ENCODE data around the gene CRHR2. TPM values are rescaled to one million over a fixed set of nuclear protein-coding genes. Genes with fewer than 3 reads are reported as not detected.
A peak's percentile ranks its signal among the peaks of the same experiment; 100 is the strongest.

Gene CRHR2
- total and polyA plus RNA-seq, 5 experiments from 2014 or later = 0.06 TPM; not detected in 4

DNA sequence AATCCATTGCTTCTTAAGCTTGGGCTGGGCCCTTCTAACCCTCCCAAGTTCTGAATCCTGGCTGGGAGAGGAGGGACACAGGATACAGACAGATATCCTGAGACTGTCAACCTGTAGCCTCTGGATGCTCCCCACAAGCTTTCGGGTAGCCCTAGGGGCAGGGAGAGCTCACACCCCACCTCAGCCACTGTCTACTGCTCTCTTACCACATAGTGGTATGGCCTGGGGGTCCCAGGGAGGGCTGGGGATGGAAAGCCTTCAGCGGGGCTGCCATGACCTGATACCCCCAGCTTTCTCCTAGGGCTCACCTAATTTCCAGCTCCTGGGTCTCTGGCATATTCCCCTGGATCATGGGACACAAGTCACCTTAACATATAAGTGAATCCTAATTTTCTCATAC is 25.1 kb downstream of the CRHR2 start:
- H3K9me3 Mint-ChIP-seq = no peaks in the 10 kb centered on the region
- no peak for ATAC-seq
- H3K4me1 Mint-ChIP-seq = no peaks in the 10 kb centered on the region
- H3K36me3 Mint-ChIP-seq = peaks cover 0 to 5% (median 0%) of the 10 kb centered on the region in 3 donors
- H3K27ac Mint-ChIP-seq = no peak overlapping the region
- no peak for DNase-seq
- no peak overlapping the region for H3K4me3 Mint-ChIP-seq
- H3K27me3 Mint-ChIP-seq = peaks cover 0 to 2% (median 0%) of the 10 kb centered on the region in 5 donors
- POLR2A ChIA-PET = no interaction called here

DNA sequence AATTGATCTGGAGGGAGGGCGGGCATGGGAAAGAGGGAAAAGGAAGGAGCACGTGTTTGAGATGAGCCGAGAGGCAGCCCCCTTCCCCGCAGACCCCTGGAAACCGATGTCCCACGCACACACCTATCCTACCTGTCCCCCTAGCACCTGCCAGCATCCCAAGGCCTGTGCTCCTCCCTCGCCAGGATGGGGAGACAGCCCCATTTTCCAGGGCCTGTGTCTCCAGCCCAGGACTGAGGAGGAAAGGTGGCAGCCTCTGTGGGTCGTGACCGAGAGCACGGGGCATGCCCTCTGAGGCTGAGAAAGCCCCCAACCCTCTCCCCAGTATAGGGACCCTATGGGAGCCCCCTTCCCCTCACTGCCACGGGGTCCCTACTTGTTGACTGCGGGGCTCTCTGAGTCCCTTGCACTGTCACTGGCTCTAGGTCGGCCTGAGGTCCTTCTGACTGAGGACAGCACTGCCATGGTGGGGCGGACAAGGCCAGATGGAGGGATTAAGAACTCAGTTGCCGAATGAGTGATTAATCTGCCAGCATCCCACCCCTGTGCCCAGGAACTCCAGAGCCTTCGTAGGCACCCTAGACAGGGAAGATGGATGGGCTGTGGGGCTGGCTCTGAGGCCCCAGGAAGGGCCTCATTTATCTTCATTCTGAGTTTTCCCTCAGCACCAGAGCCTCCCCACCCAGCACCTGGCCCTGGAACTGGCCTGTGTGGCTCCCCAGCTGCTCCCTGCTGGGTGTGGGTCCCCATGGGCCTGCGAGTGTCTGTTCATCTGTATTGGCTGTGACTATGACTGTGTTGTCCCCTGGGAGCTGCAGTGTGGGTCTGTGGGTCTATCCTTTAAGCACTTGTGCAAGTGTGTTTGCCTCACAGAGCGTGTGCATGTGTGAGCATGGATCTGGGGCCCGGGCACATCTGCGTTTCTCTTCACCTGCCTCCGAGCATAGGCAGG is 26.0 kb downstream of the CRHR2 start:
- no peak overlapping the region for H3K4me3 Mint-ChIP-seq
- peaks cover 0 to 5% (median 0%) of the 10 kb centered on the region in 3 donors for H3K36me3 Mint-ChIP-seq
- POLR2A ChIA-PET = no interaction called here
- no peak for ATAC-seq
- H3K9me3 Mint-ChIP-seq = no peaks in the 10 kb centered on the region
- H3K27ac Mint-ChIP-seq = no peak overlapping the region
- no peak for DNase-seq
- H3K4me1 Mint-ChIP-seq = no peaks in the 10 kb centered on the region
- no peaks in the 10 kb centered on the region for H3K27me3 Mint-ChIP-seq

DNA sequence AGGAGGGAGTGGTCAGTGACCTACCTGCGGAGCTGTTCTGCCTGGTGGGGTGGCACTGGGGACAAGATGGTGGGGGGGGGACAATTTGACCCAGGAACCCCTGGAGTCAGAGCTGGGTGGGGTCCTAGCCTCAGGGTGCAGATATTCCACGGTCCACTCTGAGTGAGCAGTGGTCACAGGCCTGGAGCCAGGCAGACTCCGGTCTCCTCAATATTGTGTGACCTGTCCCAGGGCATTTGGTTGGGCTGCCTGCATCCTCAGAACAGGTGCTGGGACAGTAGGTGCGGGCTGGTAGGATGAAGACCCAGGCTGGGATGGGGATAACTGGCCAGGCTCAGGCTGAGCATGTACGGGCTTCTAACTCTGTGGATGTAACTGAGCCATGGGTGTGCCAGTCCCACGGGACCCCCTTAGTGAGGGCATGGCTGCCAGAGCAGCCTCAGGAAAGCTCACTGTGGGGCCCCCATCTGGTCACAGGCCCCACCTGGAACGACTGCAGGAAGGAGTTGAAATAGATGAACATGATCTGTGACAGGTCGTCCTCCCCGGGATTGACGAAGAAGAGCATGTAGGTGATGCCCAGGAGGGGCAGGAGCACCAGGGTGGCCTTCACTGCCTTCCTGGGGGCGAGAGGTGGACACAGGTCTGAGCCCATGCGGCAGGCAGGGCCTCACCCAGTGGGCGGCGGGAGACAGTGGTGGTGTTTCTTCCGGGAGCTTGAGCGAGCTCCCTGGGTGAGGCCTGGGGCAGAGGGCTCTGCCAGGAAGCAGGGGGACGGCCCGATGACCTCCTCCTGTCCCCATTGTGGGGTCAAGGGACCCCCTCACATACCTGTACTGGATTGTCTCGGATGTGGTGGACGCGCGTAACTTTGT is 26.9 kb downstream of the CRHR2 start:
- no peak overlapping the region for H3K4me3 Mint-ChIP-seq
- ATAC-seq (no peak), DNase-seq (no peak)
- H3K9me3 Mint-ChIP-seq = no peaks in the 10 kb centered on the region
- no peaks in the 10 kb centered on the region for H3K27me3 Mint-ChIP-seq
- POLR2A ChIA-PET = no interaction called here
- H3K4me1 Mint-ChIP-seq = no peaks in the 10 kb centered on the region
- H3K36me3 Mint-ChIP-seq = peaks cover 0 to 5% (median 0%) of the 10 kb centered on the region in 3 donors
- H3K27ac Mint-ChIP-seq = peak overlapping the region in 1 of 10 donors; percentile 89

DNA sequence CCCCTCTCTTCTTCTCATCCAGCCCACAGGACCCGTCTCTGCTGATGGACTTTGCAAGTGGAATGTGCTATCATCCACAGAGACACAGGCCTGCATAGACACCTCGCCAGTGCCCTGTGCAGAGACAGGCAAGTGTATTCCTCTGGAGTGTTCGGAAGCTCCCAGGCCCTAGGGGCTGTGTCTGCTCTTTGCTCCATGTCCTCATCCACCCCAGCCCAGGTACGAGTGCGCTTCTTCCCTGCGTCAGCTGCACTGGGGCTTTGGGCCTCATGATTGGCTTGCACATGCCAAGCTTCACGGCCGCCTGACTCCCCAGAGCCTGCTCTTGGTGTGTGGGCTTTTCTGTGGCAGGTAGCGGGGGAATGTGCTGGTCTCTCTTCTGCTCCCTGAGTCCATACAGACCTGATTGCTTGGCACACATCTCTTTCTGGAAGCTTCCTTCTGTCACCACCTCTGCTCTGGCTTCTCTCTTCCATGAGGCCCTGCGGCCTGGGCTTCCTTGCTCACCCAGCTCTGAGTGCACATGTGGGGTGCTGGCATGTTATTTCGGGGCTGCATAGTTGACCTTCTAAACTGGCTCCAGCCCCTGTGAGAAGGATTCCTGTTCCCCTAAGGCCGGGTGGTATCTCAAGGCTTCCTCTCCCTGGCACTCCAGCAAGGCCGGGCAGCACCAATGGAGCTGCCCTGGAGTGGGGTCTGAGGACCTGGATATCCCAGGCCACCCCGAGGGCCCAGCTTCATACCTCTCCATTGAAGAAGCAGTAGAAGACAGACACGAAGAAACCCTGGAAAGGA is 27.8 kb downstream of the CRHR2 start:
- H3K9me3 Mint-ChIP-seq = no peaks in the 10 kb centered on the region
- DNase-seq (no peak), ATAC-seq (no peak)
- H3K27ac Mint-ChIP-seq = peak overlapping the region in 1 of 10 donors; percentile 44
- H3K4me1 Mint-ChIP-seq = no peaks in the 10 kb centered on the region
- POLR2A ChIA-PET = no interaction called here
- peaks cover 0 to 5% (median 0%) of the 10 kb centered on the region in 3 donors for H3K36me3 Mint-ChIP-seq
- H3K4me3 Mint-ChIP-seq = no peak overlapping the region
- no peaks in the 10 kb centered on the region for H3K27me3 Mint-ChIP-seq

DNA sequence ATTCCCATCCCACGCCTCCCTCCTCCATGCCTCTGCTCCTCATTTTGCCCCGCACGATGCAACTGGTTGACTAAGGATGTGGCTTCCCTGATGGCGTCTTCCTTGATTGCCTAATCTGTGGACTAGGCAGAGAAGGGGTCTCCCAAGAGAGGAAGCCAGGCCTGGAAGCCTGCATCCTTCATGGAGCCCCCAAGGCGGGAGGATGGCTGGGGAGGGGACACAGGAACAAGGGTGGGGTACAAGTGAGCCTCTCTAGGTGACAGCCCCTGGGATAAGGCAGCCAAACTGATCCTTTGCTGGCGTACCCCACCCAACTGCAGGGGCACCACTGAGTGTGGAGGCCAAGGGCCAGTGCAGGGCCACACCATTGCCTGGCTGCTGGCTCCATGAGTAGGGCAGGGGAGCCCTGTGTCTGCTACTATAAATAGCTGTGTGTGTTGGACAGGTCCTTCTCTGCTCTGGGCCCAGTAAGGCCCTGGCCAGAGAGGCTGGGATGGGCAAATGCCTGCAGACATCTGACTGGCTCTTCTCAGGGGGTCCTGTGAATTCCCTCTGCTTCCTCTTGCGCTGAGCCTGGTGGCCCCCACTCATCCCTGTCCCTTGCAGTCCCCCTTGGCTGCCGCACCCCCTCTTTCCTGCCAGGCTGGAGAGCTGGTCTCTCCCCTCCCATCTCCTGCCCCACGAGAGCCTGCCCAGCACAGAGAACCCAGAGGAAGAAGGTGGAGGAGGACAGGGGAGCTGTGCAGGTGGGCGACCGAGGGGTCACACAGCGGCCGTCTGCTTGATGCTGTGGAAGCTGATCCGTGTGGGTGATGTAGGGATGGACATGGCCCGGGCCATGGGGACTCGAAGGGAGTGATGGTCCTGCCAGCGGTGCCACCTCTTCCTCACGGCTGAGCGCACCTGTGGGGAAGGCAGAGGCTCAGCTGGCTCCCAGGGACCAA is 29.3 kb downstream of the CRHR2 start:
- Mint-ChIP-seq H3K4me3 (no peak overlapping the region), H3K9me3 (no peaks in the 10 kb centered on the region), H3K4me1 (no peaks in the 10 kb centered on the region), H3K27ac (peak overlapping the region in 1 of 10 donors; percentile 44), H3K36me3 (peaks cover 0 to 5% (median 0%) of the 10 kb centered on the region in 3 donors), H3K27me3 (no peaks in the 10 kb centered on the region)
- POLR2A ChIA-PET = no interaction called here
- no peak for DNase-seq
- ATAC-seq = no peak

DNA sequence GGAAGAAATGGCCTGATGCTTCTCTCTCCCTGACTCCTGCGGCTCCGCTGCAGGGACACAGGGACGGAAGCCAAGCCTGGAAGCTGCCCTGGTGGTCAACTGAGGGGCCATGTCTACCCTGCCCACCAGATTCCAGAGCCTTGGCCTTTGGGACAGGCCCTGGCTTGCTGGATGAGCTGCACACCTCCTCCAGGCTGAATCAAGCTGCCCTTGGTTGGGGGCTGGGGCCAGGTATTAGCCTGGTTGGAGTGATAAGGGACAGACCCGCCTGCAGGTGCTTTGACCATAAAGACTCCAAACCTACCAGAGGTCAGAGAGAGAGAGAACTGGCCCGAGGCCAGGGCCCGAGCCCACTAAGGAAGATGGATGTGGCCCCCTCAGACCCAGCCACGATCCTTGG is 30.1 kb downstream of the CRHR2 start:
- Mint-ChIP-seq H3K36me3 (peaks cover 0 to 8% (median 0%) of the 10 kb centered on the region in 3 donors), H3K27ac (no peak overlapping the region)
- POLR2A ChIA-PET = no interaction called here

DNA sequence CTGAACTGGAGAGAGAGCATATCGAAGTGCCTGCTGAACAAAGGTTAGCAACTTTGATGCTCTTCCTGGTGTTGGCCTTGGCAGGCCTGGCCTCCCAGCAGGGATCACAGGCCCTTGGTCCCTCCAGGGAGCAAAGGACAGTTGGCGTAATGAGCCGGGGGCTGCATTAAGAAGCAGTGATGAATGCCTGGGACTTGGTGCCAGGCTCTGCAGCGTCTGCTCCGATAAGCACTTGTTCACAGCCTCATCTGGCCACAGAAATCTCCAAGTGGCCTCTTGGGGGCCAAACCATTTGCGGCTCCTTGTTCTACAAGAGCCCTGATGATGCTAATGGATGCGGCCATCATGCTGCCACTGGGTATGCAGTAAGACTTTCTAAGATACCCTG is 31.8 kb downstream of the CRHR2 start:
- ATAC-seq = no peak
- Mint-ChIP-seq H3K27ac (no peak overlapping the region), H3K4me3 (no peak overlapping the region), H3K27me3 (no peaks in the 10 kb centered on the region), H3K36me3 (peaks cover 0 to 13% (median 3%) of the 10 kb centered on the region in 3 donors), H3K9me3 (no peaks in the 10 kb centered on the region), H3K4me1 (no peaks in the 10 kb centered on the region)
- DNase-seq = no peak
- POLR2A ChIA-PET = no interaction called here

More for the DNA sequence above, 30.1 kb downstream of the CRHR2 start:
- Mint-ChIP-seq H3K4me1 (no peaks in the 10 kb centered on the region), H3K4me3 (no peak overlapping the region), H3K9me3 (no peaks in the 10 kb centered on the region), H3K27me3 (no peaks in the 10 kb centered on the region)
- DNase-seq (no peak), ATAC-seq (no peak)

DNA sequence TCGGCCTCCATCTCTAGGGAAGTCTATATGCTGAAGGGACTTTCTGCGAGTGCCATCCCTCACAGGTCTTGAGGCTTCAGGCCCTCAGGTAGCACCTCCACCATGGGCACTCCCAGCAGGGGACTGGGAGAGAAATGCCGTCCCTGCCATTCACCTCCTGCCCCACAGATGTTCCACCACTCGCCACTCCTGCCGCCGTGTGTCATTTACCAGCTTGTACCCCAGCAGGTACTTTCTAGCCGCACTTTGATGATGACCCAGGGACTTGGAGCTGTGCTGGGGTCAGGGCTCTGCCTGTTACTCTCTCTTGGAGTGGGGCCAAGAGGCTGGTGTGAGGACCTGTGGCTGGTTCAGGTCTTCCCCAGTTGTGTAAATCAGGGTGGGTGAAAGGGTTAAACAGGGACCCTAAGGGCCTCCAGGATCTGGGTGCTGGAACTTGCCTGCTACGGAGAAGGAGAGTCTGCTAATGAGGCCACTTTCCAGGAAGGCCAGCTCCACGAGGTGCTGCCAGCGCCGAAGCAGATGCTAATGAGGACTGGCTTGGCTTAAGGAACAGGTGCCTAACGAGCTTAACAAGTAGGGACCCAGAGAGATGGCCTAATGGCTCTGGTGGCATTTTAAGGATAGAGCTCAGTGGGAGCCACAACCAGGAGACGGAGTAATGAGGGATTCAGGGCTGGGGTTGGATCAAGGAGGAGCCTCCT is 32.4 kb downstream of the CRHR2 start:
- POLR2A ChIA-PET = no interaction called here
- DNase-seq = no peak

DNA sequence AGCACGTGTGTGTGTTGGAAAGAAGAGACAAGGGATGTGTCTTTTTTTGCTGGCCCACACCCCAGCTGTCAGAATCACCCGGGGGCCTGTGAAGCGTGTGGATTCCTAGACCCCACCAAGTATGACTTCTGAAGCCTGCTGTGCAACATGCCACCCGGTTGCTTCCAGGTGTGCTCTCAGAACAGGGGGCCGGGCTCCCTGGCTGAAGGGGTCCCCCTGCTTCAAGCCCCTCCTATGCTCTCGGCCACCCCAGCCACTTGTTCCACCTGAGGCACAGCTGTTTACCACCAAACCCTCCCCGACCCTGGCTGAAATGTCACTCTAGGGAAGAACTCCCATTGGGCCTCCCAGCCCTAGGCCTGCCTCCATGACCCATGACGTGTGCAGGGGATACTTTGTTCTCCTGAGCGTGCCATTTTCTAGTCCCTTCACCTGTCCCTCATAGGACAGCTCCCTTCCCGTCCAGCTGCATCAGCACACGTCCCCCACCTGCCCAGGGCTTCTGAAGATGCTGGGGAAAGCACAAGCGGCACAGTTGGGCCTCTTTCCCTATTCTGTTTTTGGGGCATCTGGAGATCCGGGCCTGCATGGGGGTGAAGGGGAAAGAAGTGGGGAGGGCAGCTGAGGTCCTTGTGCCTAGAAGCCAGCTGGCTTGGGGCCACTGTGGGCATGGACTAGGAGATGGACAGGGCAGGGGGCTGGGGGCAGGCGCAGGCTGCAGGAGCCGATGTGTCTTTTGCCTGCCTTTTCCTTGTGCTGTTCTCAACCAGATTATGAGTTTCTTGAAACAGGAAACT is 33.3 kb downstream of the CRHR2 start:
- no peaks in the 10 kb centered on the region for H3K27me3 Mint-ChIP-seq
- H3K27ac Mint-ChIP-seq = peak overlapping the region in 1 of 10 donors; percentile 55
- no peak overlapping the region for H3K4me3 Mint-ChIP-seq
- ATAC-seq (no peak), DNase-seq (no peak)
- H3K9me3 Mint-ChIP-seq = no peaks in the 10 kb centered on the region
- peaks cover 0 to 1% (median 0%) of the 10 kb centered on the region in 4 donors for H3K4me1 Mint-ChIP-seq
- POLR2A ChIA-PET = no interaction called here
- H3K36me3 Mint-ChIP-seq = peaks cover 0 to 13% (median 9%) of the 10 kb centered on the region in 3 donors

More for the DNA sequence above, 32.4 kb downstream of the CRHR2 start:
- peaks cover 0 to 17% (median 5%) of the 10 kb centered on the region in 3 donors for H3K36me3 Mint-ChIP-seq
- H3K27me3 Mint-ChIP-seq = no peaks in the 10 kb centered on the region
- ATAC-seq = no peak
- H3K27ac Mint-ChIP-seq = peak overlapping the region in 2 of 10 donors; percentile 21 to 55
- peaks cover 0 to 1% (median 0%) of the 10 kb centered on the region in 4 donors for H3K4me1 Mint-ChIP-seq
- no peak overlapping the region for H3K4me3 Mint-ChIP-seq
- H3K9me3 Mint-ChIP-seq = no peaks in the 10 kb centered on the region

DNA sequence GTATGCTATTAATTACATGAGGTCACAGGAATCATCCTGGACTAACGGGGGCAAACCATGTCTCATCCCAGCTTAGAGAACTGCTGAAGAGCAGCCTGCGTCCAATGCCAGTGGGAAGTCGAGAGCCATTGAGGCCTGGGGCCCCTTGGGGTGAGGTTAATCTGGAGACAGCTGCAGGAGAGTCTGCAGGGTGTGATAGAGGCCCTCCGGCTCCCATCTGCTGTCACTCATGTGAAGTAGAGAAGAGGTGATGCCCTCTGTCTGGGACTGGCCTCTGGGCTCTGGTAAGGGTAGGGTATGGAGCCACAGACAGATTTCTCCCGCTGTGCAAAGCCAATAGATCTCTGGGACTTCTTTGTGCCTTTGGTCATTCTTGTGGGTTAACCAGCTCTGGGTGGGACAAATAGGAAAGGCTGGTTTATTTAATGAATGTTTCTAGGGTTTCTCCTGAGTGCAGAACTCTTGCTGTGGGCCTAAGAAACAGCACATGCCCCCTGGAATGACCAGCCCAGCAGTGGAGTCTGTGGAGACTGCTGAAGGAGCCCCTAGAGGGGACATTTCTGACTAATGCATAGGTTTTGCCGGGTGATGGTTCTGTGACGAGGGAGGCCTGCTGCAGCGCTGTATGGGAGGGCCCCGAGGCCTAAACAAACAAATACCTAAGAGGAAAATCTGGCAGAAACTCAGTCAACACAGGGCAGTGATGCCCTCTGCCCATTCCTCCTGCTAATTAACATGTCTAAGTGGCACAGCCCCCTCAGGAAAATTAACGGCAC is 34.5 kb downstream of the CRHR2 start:
- ATAC-seq (no peak), DNase-seq (no peak)
- peaks cover 0 to 2% (median under 1%) of the 10 kb centered on the region in 4 donors for H3K4me1 Mint-ChIP-seq
- H3K9me3 Mint-ChIP-seq = no peaks in the 10 kb centered on the region
- POLR2A ChIA-PET = no interaction called here
- H3K27me3 Mint-ChIP-seq = no peaks in the 10 kb centered on the region
- H3K36me3 Mint-ChIP-seq = peaks cover 0 to 16% (median 9%) of the 10 kb centered on the region in 3 donors
- peak overlapping the region in 3 of 10 donors; percentile 20 to 63 (median 36) for H3K27ac Mint-ChIP-seq
- no peak overlapping the region for H3K4me3 Mint-ChIP-seq

All from naive thymus-derived CD8-positive, alpha-beta T cell (primary cell).